ENCODE measurements around the gene CENPN.

Gene CENPN

DNA sequence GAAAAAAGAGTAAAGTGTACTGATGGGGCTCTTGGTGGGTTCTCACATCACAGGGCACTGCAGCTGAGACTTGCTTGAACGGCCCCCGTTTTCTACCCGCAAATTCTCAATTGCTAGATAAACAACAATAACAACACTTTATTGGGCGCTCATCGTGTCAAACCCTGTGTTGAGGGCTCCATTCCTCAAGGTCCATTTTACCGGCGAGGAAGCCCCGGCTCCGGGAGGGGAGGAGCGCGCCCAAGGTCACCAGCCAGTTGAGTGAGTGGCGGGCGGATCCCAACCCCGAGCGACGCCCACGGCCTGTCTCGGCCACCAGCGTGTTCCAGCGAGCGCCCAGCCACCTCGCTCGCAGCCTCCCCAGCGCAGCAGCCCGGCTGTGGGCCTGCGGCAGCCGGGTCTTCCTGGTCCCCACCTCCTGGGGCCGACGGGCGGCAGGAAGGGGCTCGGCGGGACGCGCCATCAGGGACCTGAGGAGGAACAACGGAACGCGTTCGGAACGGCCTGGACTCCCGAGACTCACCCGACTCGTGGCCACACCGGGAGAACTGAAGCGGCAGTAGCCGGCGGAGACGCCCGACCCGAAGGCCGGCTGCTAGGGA is 702 bp upstream of the CENPN start:
- H3K79me1 ChIP-seq (ENCODE audit: low read depth, low read length) = peaks cover 7% of the 10 kb centered on the region
- no peak overlapping the region for H4K91ac ChIP-seq (ENCODE audit: low read depth, low read length, poor library complexity)
- peak overlapping the region; percentile 30 for H2AK5ac ChIP-seq (ENCODE audit: low read depth, low read length)
- no peak overlapping the region for H4K8ac ChIP-seq (ENCODE audit: low read depth, low read length)
- peak overlapping the region; percentile 98 for H3K14ac ChIP-seq (ENCODE audit: low read length)
- H3K18ac ChIP-seq (ENCODE audit: low read length) = peak overlapping the region; percentile 94
- no peaks in the 10 kb centered on the region for H3K27me3 ChIP-seq (ENCODE audit: control insufficient read depth in 3 of 3, insufficient read depth in 3 of 3, low read depth in 1 of 3, low read length in 3 of 3)
- peak overlapping the region; percentile 95 to 96 for H3K4me3 ChIP-seq (ENCODE audit: low read length in 2 of 2)
- H3K23ac ChIP-seq (ENCODE audit: low read depth, low read length, poor library complexity) = peak overlapping the region; percentile 94
- H3K27ac ChIP-seq (replicated peaks; ENCODE audit: low read length) = peak overlapping the region; percentile 95
- H2AFZ ChIP-seq (ENCODE audit: low read length) = peak overlapping the region; percentile 99
- peaks cover 3 to 27% of the 10 kb centered on the region in 2 donors for H3K36me3 ChIP-seq (replicated peaks in 1 of 2; ENCODE audit: control insufficient read depth in 2 of 2, insufficient read depth in 2 of 2, low read length in 2 of 2)
- H3K4me1 ChIP-seq (ENCODE audit: control insufficient read depth in 2 of 2, insufficient read depth in 1 of 2, low read depth in 1 of 2, low read length in 2 of 2) = peaks cover 4 to 7% of the 10 kb centered on the region in 2 donors
- peak overlapping the region; percentile 51 for H3K4me2 ChIP-seq (ENCODE audit: insufficient read depth, low read length, poor library complexity, severe bottlenecking)
- peak overlapping the region; percentile 97 for H2BK5ac ChIP-seq (ENCODE audit: low read length)
- H3K9ac ChIP-seq (ENCODE audit: low read depth, low read length, poor library complexity) = peak overlapping the region; percentile 99
- H3K4ac ChIP-seq (ENCODE audit: low read length) = no peak overlapping the region
- no peak overlapping the region for H2BK15ac ChIP-seq (ENCODE audit: low read length)
- H3K9me3 ChIP-seq (replicated peaks in 1 of 2; ENCODE audit: control insufficient read depth in 2 of 2, insufficient read depth in 1 of 2, low read depth in 1 of 2, low read length in 2 of 2) = no peaks in the 10 kb centered on the region
- no peak overlapping the region for H2BK12ac ChIP-seq (ENCODE audit: low read length)
- DNase-seq (ENCODE audit: low spot score) = no peak
- H2BK120ac ChIP-seq (ENCODE audit: low read depth, low read length) = no peak overlapping the region
- no CpG with 5 or more reads among the region's 50 CpGs for WGBS, 2 donors (ENCODE audit: extremely low coverage in 2 of 2, insufficient read length in 2 of 2, insufficient replicate concordance in 1 of 2)

DNA sequence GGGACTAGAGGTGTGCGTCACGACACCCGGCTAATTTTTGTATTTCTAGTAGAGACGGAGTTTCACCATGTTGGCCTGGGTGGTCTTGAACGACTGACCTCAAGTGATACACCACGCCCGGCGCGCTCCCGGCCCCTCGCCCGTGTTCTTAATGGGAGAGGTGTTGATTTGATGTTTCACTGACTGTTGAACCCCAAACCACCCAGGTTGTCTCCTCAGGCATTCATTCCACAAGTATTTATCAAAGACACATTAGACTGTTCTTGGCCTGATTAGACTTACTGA is 1.4 kb downstream of the CENPN start:
- DNase-seq (ENCODE audit: low spot score) = no peak
- Histone ChIP-seq H3K27me3 (ENCODE audit: control insufficient read depth in 3 of 3, insufficient read depth in 3 of 3, low read depth in 1 of 3, low read length in 3 of 3) (no peaks in the 10 kb centered on the region), H3K9me3 (replicated peaks in 1 of 2; ENCODE audit: control insufficient read depth in 2 of 2, insufficient read depth in 1 of 2, low read depth in 1 of 2, low read length in 2 of 2) (no peaks in the 10 kb centered on the region), H2BK12ac (ENCODE audit: low read length) (no peak overlapping the region), H3K36me3 (replicated peaks in 1 of 2; ENCODE audit: control insufficient read depth in 2 of 2, insufficient read depth in 2 of 2, low read length in 2 of 2) (peaks cover 6 to 49% of the 10 kb centered on the region in 2 donors), H3K23ac (ENCODE audit: low read depth, low read length, poor library complexity) (no peak overlapping the region), H3K27ac (replicated peaks; ENCODE audit: low read length) (no peak overlapping the region), H3K4me1 (ENCODE audit: control insufficient read depth in 2 of 2, insufficient read depth in 1 of 2, low read depth in 1 of 2, low read length in 2 of 2) (peaks cover 4 to 7% of the 10 kb centered on the region in 2 donors), H3K79me1 (ENCODE audit: low read depth, low read length) (peaks cover 9% of the 10 kb centered on the region), H2BK15ac (ENCODE audit: low read length) (no peak overlapping the region), H3K4me3 (ENCODE audit: low read length in 2 of 2) (peak overlapping the region in 1 of 2 donors; percentile 95), H2BK5ac (ENCODE audit: low read length) (no peak overlapping the region), H4K91ac (ENCODE audit: low read depth, low read length, poor library complexity) (no peak overlapping the region), H4K8ac (ENCODE audit: low read depth, low read length) (no peak overlapping the region), H2BK120ac (ENCODE audit: low read depth, low read length) (no peak overlapping the region), H3K4ac (ENCODE audit: low read length) (no peak overlapping the region), H3K9ac (ENCODE audit: low read depth, low read length, poor library complexity) (no peak overlapping the region), H2AK5ac (ENCODE audit: low read depth, low read length) (no peak overlapping the region), H2AFZ (ENCODE audit: low read length) (no peak overlapping the region), H3K4me2 (ENCODE audit: insufficient read depth, low read length, poor library complexity, severe bottlenecking) (no peak overlapping the region), H3K14ac (ENCODE audit: low read length) (no peak overlapping the region), H3K18ac (ENCODE audit: low read length) (no peak overlapping the region)
- no CpG with 5 or more reads among the region's 12 CpGs for WGBS, 2 donors (ENCODE audit: extremely low coverage in 2 of 2, insufficient read length in 2 of 2, insufficient replicate concordance in 1 of 2)

DNA sequence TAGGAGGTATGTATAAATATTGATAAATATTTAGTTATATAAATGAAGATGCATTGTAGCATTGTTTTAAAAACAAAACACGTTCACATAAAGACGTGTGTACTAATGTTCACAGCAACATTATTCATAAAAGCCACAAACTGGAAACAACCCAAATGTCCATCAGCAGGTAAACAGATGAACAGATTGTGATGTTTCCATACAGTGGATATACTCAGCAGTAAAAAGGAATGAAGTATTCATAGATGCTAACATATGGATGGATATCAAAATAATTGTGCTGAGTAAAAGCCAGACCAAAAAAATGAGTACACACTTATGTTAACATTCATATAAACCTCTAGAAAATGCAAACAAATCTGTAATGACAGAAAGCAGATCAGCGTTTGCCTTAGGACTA is 6.0 kb downstream of the CENPN start:
- no peak overlapping the region for H3K27ac ChIP-seq (replicated peaks; ENCODE audit: low read length)
- H3K23ac ChIP-seq (ENCODE audit: low read depth, low read length, poor library complexity) = peak overlapping the region; percentile 47
- no peaks in the 10 kb centered on the region for H3K9me3 ChIP-seq (replicated peaks in 1 of 2; ENCODE audit: control insufficient read depth in 2 of 2, insufficient read depth in 1 of 2, low read depth in 1 of 2, low read length in 2 of 2)
- peaks cover 26 to 93% of the 10 kb centered on the region in 2 donors for H3K36me3 ChIP-seq (replicated peaks in 1 of 2; ENCODE audit: control insufficient read depth in 2 of 2, insufficient read depth in 2 of 2, low read length in 2 of 2)
- no peak overlapping the region for H2AK5ac ChIP-seq (ENCODE audit: low read depth, low read length)
- no peak overlapping the region for H3K4me3 ChIP-seq (ENCODE audit: low read length in 2 of 2)
- H2AFZ ChIP-seq (ENCODE audit: low read length) = no peak overlapping the region
- H3K27me3 ChIP-seq (ENCODE audit: control insufficient read depth in 3 of 3, insufficient read depth in 3 of 3, low read depth in 1 of 3, low read length in 3 of 3) = no peaks in the 10 kb centered on the region
- no peak overlapping the region for H3K4ac ChIP-seq (ENCODE audit: low read length)
- no peak overlapping the region for H2BK5ac ChIP-seq (ENCODE audit: low read length)
- peaks cover 0 to 2% of the 10 kb centered on the region in 2 donors for H3K4me1 ChIP-seq (ENCODE audit: control insufficient read depth in 2 of 2, insufficient read depth in 1 of 2, low read depth in 1 of 2, low read length in 2 of 2)
- no peak overlapping the region for H2BK12ac ChIP-seq (ENCODE audit: low read length)
- no peak overlapping the region for H3K14ac ChIP-seq (ENCODE audit: low read length)
- no peak for DNase-seq (ENCODE audit: low spot score)
- no peak overlapping the region for H2BK15ac ChIP-seq (ENCODE audit: low read length)
- H3K9ac ChIP-seq (ENCODE audit: low read depth, low read length, poor library complexity) = no peak overlapping the region
- no peak overlapping the region for H3K18ac ChIP-seq (ENCODE audit: low read length)
- no CpG with 5 or more reads among the region's 3 CpGs for WGBS, 2 donors (ENCODE audit: extremely low coverage in 2 of 2, insufficient read length in 2 of 2, insufficient replicate concordance in 1 of 2)
- H4K91ac ChIP-seq (ENCODE audit: low read depth, low read length, poor library complexity) = no peak overlapping the region
- H3K79me1 ChIP-seq (ENCODE audit: low read depth, low read length) = peaks cover 5% of the 10 kb centered on the region
- no peak overlapping the region for H2BK120ac ChIP-seq (ENCODE audit: low read depth, low read length)
- no peak overlapping the region for H3K4me2 ChIP-seq (ENCODE audit: insufficient read depth, low read length, poor library complexity, severe bottlenecking)
- no peak overlapping the region for H4K8ac ChIP-seq (ENCODE audit: low read depth, low read length)

DNA sequence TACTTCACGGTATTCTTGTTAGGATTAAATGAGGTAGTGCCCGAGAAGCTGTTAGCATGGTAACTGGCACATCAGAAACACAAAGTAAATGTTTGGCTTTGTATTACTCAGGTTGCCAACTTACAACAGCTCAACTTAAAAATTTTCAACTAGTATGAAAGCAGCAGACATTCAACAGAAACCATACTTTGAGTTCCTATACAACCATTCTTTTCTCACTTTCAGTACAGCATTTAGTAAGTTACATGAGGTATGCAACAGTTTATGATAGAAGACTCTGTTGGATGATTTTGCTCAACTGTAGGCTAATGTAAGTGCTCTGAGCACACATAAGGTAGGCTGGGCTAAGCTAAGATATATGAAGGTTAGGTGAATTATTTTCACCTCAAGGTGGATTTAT is 7.7 kb downstream of the CENPN start:
- Histone ChIP-seq H3K4me2 (ENCODE audit: insufficient read depth, low read length, poor library complexity, severe bottlenecking) (no peak overlapping the region), H2BK5ac (ENCODE audit: low read length) (no peak overlapping the region), H3K23ac (ENCODE audit: low read depth, low read length, poor library complexity) (no peak overlapping the region), H4K91ac (ENCODE audit: low read depth, low read length, poor library complexity) (no peak overlapping the region), H3K36me3 (replicated peaks in 1 of 2; ENCODE audit: control insufficient read depth in 2 of 2, insufficient read depth in 2 of 2, low read length in 2 of 2) (peaks cover 33 to 97% of the 10 kb centered on the region in 2 donors), H3K4me1 (ENCODE audit: control insufficient read depth in 2 of 2, insufficient read depth in 1 of 2, low read depth in 1 of 2, low read length in 2 of 2) (no peaks in the 10 kb centered on the region), H3K18ac (ENCODE audit: low read length) (no peak overlapping the region), H3K79me1 (ENCODE audit: low read depth, low read length) (peaks cover 5% of the 10 kb centered on the region), H3K27ac (replicated peaks; ENCODE audit: low read length) (no peak overlapping the region), H2BK12ac (ENCODE audit: low read length) (no peak overlapping the region), H3K4me3 (ENCODE audit: low read length in 2 of 2) (no peak overlapping the region), H3K9me3 (replicated peaks in 1 of 2; ENCODE audit: control insufficient read depth in 2 of 2, insufficient read depth in 1 of 2, low read depth in 1 of 2, low read length in 2 of 2) (no peaks in the 10 kb centered on the region), H2AFZ (ENCODE audit: low read length) (no peak overlapping the region), H2BK120ac (ENCODE audit: low read depth, low read length) (no peak overlapping the region), H2AK5ac (ENCODE audit: low read depth, low read length) (no peak overlapping the region), H3K27me3 (ENCODE audit: control insufficient read depth in 3 of 3, insufficient read depth in 3 of 3, low read depth in 1 of 3, low read length in 3 of 3) (no peaks in the 10 kb centered on the region), H3K14ac (ENCODE audit: low read length) (no peak overlapping the region), H4K8ac (ENCODE audit: low read depth, low read length) (no peak overlapping the region), H3K9ac (ENCODE audit: low read depth, low read length, poor library complexity) (no peak overlapping the region), H3K4ac (ENCODE audit: low read length) (no peak overlapping the region), H2BK15ac (ENCODE audit: low read length) (no peak overlapping the region)
- WGBS, 2 donors (ENCODE audit: extremely low coverage in 2 of 2, insufficient read length in 2 of 2, insufficient replicate concordance in 1 of 2) = no CpG with 5 or more reads among the region's 2 CpGs
- no peak for DNase-seq (ENCODE audit: low spot score)

All from neuronal stem cell (in vitro differentiated cells).